ENCODE results near the gene PEX3.
"Not testable (repeated sequence)": the region's sequence is repeated elsewhere in the genome, so short reads cannot be mapped to it uniquely, and the experiment has no call there.

The PEX3 gene, protein sequence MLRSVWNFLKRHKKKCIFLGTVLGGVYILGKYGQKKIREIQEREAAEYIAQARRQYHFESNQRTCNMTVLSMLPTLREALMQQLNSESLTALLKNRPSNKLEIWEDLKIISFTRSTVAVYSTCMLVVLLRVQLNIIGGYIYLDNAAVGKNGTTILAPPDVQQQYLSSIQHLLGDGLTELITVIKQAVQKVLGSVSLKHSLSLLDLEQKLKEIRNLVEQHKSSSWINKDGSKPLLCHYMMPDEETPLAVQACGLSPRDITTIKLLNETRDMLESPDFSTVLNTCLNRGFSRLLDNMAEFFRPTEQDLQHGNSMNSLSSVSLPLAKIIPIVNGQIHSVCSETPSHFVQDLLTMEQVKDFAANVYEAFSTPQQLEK

GRCh38 chr6:143450453-143451371 lies at the start of gene PEX3, which contains the start of gene ADAT2:
TSS of gene PEX3 (plus strand) at chr6:143450805. CDS start at chr6:143451043, 238 bp downstream.
TSS of gene ADAT2 (minus strand) at chr6:143450695. CDS start at chr6:143450658, 37 bp downstream.
- peak; percentile 92 to 93 for DNase-seq

GRCh38 chr6:143401068-143401446 lies 49.5 kb upstream of the PEX3 start:
- no peak for DNase-seq

DNA sequence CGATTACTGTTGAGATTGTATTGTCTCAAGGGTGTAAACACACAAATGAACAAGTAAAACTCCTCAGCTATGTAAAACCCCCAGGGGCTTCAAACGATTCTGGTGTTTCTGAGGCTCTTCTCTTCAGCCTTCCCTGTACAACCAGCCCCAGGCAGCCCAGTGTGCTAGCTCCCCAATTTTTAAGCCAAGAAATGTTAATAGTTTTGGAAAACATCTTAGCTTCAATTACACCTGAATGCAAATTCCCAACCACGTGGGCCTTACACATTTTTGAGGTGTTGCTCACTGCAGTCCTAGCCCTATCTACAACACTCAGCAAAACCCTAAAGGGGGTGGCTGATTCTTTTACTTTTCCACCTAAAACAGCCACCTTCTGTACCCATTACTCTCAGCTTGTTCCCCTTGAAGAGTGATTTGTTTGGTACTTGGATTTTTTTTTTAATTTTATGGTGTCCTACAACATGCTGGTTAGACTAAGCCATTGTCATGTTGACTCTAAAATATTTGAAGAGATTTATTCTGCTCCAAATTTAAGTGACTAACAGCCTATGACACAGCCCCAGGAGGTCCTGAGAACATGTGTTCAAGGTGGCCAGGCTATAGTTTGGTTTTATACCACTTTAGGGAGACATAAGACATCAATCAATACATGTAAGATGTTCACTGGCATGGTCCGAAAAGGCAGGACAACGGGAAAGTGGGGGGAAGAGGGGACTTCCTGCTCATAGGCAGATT lies 48.8 kb upstream of the PEX3 start:
- DNase-seq = no peak

DNA sequence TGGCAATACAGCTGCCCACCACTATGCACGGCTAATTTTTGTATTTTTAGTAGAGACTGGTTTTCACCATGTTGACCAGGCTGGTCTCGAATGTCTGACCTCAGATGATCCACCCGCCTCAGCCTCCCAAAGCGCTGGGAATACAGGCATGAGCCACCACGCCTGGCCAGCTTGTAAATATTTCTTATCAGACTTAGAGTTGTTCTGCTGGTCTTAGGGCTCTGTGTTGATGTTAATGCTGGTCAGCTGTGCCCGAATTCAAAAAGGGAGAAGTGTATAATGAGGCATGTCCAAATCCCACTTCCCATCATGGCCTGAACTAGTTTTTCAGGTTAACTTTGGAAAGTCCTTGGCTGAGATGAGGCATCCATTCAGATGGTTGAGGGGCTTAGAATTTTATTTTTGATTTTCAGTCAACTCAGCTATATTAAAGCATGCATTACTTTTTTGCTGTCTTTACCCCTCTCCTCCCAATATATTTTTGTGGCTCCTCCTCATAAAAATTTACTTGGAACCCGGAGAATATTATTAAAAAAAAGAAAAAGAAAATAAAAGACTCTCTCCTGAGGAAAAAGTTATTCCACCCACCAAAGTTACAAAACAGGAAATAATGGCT lies 47.8 kb upstream of the PEX3 start:
- DNase-seq = no peak

GRCh38 chr6:143405373-143406154 lies 45.0 kb upstream of the PEX3 start:
- DNase-seq = no peak

- no peak for DNase-seq
These were observed 43.9 kb upstream of the PEX3 start for GRCh38 chr6:143406673-143407072.

DNA sequence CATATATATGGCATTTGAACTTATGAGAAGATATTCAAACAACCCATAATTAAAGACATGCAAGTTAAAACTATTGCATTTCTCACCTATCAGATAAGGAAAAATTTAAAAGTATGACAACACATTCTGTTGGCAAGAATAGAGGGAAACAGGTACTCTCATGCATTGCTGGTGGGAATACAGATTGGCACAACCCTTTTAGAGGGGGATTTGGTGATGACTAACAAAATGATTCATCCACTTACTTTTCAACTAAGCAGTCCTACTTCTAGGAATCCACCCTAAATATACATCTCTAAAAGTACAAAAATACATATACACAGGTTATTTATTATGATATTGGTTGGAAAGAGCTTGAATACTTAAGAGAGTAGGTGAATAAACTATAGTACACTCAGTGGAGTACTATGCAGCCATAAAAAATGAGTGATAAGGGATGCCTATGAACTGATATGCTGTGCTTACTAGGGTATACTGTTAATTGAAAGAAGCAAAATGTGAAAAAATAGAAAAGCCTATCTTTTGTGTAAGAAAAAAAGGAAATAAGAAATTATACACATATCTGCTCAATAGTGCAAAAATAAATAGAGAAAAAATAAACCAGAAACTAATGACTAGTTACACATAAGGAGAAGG lies 42.3 kb upstream of the PEX3 start:
- DNase-seq = no peak

DNA sequence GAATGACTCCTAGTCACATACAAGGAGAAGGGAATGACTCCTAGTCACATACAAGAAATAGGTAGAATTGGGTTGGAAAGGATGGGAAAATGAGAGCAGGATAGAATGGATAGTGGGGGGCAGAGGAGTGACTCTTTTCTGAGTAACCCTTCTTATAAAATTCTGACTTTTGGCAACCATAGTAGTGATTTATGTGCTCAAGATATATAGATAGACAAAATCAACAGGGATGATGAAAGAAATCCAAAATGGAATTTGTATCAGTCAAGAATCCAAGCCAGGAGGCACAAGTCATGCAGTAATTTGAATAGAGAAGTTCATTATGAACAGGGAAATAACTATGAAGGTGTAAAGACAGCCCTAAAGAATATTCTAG lies 41.8 kb upstream of the PEX3 start:
- DNase-seq = no peak

GRCh38 chr6:143410859-143411270 lies 39.7 kb upstream of the PEX3 start:
- no peak for DNase-seq

DNA sequence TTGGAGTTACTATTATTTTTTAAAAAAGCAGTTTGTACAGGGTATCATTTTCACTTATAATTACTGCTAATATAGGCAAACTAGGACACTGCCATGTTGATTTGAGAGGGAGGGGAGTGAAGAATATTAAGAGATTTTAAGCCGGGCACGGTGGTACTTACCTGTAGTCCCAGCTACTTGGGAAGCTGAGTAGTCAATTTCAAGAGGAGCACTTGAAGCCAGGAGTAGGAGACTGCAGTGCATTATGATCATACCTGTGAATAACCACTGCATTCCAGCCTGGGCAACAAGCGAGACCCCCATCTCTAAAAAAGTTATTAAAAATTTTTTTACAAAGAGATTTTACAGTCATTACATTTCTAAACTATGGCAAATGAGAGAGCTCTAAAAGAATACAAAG lies 35.8 kb upstream of the PEX3 start:
- no peak for DNase-seq

GRCh38 chr6:143419526-143419925 lies 31.1 kb upstream of the PEX3 start:
- no peak for DNase-seq

DNA sequence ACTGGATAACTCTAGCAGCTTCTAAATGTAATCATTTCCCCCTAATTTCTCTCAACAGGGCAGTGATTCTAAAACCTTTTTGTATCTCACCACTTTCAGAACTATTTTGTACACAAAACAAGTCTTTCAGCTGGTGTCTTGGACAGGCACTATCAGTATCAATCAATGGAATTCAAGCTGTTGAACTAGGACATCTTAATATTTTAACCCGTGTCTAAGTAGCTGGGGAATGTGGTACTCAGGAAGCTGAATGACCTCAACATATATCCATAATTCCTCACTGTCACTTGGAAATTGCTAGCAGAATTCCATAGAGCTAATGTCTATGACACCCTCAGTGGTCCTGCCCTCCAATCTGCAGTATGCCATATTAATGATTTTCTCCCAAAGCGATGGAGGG lies 24.6 kb upstream of the PEX3 start:
- no peak for DNase-seq

- DNase-seq = peak; percentile 71 to 73
These were observed 23.3 kb upstream of the PEX3 start for GRCh38 chr6:143427109-143427817.

GRCh38 chr6:143429970-143430369 lies 20.6 kb upstream of the PEX3 start:
- DNase-seq = no peak

DNA sequence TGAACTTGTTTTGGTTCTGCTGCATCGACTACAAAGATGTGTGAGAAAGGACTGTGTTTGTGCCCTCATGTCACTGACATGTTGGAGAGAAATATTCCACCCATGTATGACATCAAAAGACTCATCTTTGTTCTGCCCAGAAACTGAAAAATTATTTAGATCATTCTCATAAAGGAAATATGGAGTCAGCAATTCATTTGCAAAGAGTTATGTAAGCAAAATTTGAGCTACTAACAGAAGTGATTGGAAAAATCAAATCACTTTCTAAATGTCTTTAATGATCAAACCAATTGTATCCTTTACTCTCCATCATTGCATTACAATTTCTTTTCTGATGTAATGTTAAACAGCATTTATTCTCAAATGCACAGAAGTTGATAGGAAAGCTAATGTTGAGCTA lies 19.4 kb upstream of the PEX3 start:
- DNase-seq = no peak

DNA sequence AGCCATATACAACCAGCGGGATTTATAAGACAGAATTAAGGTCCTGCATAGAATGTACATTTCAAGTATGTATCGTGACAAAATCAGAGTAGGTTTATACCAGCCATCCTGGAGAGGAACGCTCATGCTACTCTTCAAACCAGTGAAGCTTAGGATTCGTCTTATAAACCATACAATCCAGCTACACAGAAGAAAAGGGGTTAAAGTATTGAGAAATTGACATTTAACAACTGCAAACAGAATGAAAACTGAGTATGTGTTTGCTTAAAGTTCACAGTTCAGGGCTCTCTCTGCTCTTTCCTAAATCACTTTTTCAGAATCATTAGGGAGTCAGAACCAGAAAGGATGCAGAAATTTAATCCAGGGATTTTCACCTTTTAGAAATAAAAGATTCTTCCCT lies 18.0 kb upstream of the PEX3 start:
- no peak for DNase-seq

- DNase-seq = no peak
These were observed 9.6 kb upstream of the PEX3 start for GRCh38 chr6:143441010-143441409.

GRCh38 chr6:143441680-143442545 lies 8.7 kb upstream of the PEX3 start:
- peak in 1 of 2 donors; percentile 5 for DNase-seq

DNA sequence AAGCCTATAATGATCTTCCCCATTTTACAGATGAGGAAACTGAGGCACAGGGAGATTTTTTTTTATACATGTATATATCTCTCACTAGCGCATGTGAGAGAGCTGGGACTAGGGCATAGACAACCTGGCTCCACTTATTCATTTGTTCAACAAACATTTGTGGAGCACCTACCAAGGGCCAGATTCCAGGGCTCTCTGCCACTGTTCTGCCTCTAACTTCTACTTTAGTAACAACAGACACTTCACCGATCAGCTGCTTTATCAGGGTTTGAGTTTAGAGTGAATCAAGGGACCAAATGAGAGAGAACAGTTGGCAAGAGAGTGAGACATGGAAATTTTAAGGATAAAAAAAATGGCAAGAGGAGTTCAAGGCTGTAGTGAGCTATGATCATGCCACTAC lies 7.5 kb upstream of the PEX3 start:
- DNase-seq = no peak

GRCh38 chr6:143447865-143448264 lies 2.7 kb upstream of the PEX3 start:
- DNase-seq = not testable (repeated sequence)
